Heart right ventricle (tissue), 16 donors: ENCODE results near the gene LETM1. TPM values are rescaled to one million over a fixed set of nuclear protein-coding genes. Genes with fewer than 3 reads are reported as not detected.

Experiments
- ATAC-seq, 8 donors: fragments of 200-7000 bp; cut with Tn5 transposase; one replicate each; pipeline ENCODE4 v1.9.1; 2020; ENCODE audit warnings: mild to moderate bottlenecking in 8 of 8, moderate library complexity in 8 of 8, moderate number of reproducible peaks in 1 of 8
- DNase-seq, 2 donors: peaks; one replicate each; pipeline ENCODE4 v3.0.0-alpha.2; 2020
- H3K27ac ChIP-seq, 10 donors: fragments of 200-600 bp; sonication (generic) in 2 of 10; one replicate each; pipeline versions ENCODE4 v1.5.0 to v1.8.0; 2020 to 2022; ENCODE audit warnings: mild to moderate bottlenecking in 3 of 10
- H3K27me3 ChIP-seq, 7 donors: fragments of 200-600 bp; one replicate each; pipeline ENCODE4 v1.8.0; 2021 to 2022; ENCODE audit warnings: mild to moderate bottlenecking in 2 of 7
- H3K36me3 ChIP-seq, 9 donors: fragments of 200-600 bp; sonication (generic) in 1 of 9; one replicate each; pipeline versions ENCODE4 v1.5.0 to v1.8.0; 2020 to 2022; ENCODE audit warnings: mild to moderate bottlenecking in 2 of 9
- H3K4me1 ChIP-seq, 9 donors: fragments of 200-600 bp; sonication (generic) in 1 of 9; one replicate each; pipeline versions ENCODE4 v1.5.0 to v1.8.0; 2020 to 2022; ENCODE audit warnings: mild to moderate bottlenecking in 4 of 9
- H3K4me3 ChIP-seq, 10 donors: fragments of 200-600 bp; sonication (generic) in 2 of 10; one replicate each; pipeline versions ENCODE4 v1.5.0 to v1.8.0; 2020 to 2022; ENCODE audit warnings: mild to moderate bottlenecking in 7 of 10, moderate library complexity in 2 of 10
- H3K9me3 ChIP-seq, 11 donors: fragments of 200-600 bp in 10 of 11; sonication (generic) in 2 of 11; one replicate each; pipeline versions ENCODE4 v1.5.0 to v1.8.0; 2013 to 2022; ENCODE audit warnings: mild to moderate bottlenecking in 2 of 11, control low read depth in 1 of 11, moderate library complexity in 1 of 11
- CTCF ChIP-seq, 9 donors: fragments of 200-600 bp; sonication (generic) in 2 of 9; IDR thresholded peaks; one replicate each; pipeline versions ENCODE4 v1.5.0 to v1.8.0; 2021 to 2022; ENCODE audit warnings: antibody characterized with exemption in 9 of 9, mild to moderate bottlenecking in 5 of 9, moderate library complexity in 1 of 9
- WGBS, 2 donors: extraction: QIAGEN DNeasy Blood & Tissue Kit; methylation state at CpG; one replicate each; pipeline ENCODE4 v1.1.7; 2013; ENCODE audit warnings: inconsistent platforms in 1 of 2; 5-methylcytosine and 5-hydroxymethylcytosine counted together
- intact Hi-C, 10 donors: fragments of 100-400 bp; cut with DNase I; formaldehyde crosslinking; loops; one replicate each; pipeline versions ENCODE4 v1.11.1 to v1.14.2; 2022
- polyA plus RNA-seq, 2 donors: library from polyadenylated mRNA; stranded (reverse); fragments of 200-250 nt; gene quantifications; one replicate each; pipeline ENCODE4 v1.2.3, GENCODE V29; 2013
- total RNA-seq, 10 donors: library from RNA; stranded (reverse); fragmentation: NEBNext Ultra II Directional in 3 of 10; extraction: Animal tissue kit (Norgen Biotek cat#: 25700) in 3 of 10; gene quantifications; one replicate each; pipeline versions ENCODE4 v1.2.1 to v1.2.4, GENCODE V29; 2021 to 2023
- donor health status: Arrhythmogenic right ventricular cardiomyopathy.
- donor health status: ischemic (EF 13 %, LVEDD 7.1; RV severe dilation, severe dysfunction).
- donor health status: healthy with polysubstance abuse.
- donor health status: DM: no; HTN: yes; CAD: no.
- donor health status: DM: no; HTN: no; CAD: no.
- donor health status: ischemic (EF 25% LVEDD 6.9; RV normal size, moderate dysfunction).
- donor health status: ischemic (EF 25% LVEDD 5.7; RV mildly dilated, moderate dysfunction).
- donor health status: healthy.
- donor health status: DM: yes; HTN: yes; CAD: no.
- donor health status: Ischemic cardiomyopathy.
- donor health status: ischemic (EF 35%, LVEDD 5.7; RV mildly dilated, moderate dysfunction).
- donor health status: nonischemic (EF 11% LVEDD 7.7; RV severe dilation, severe dysfunction).
- donor health status: DM: yes; HTN: yes; CAD: no.
- donor health status: PGD.
- donor health status: ischemic (EF 29% LVEDD 5.4; RV normal size, mild dysfunction).
- donor health status: nonischemic (EF 23%, LVEDD 6.1; RV moderate dilation, normal function).

LETM1 gene
- total and polyA plus RNA-seq, 12 donors = 23.4 to 53.1 (median 41.2) TPM

DNA sequence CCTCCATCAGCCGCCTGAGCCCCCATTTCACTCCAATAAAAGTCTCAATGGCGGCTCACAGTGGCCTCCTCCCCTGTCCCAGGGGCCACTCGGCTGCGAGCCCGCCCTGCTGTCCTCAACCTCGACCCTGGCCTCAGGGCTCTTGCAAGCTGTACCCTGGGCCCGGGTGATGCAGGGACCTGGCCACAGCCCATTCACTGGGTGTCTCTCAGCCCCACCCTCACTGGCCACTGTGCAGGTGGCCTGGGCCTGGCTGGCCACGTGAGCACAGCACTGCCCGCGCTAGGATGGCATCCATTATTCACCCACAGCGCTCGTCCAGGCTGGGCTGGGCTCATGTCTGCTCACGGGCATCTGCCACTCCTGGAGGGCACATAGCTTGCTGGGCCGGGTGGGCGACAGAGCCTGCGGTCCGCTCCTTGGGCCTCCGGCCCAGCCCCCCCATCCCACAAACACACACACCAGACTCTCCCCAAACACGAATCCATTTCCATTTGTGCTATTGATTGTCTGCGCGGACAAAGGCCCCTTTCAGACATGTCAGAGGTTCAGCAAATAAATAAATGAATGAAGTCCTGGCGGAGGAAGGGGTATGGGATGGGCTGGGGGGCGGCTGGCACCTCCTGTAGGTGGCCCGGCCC, 79.3 kb downstream of the LETM1 start:
- TF ChIP-seq CTCF (IDR thresholded peaks at IDR 0.05) = no peak
- WGBS, 2 donors = 91 to 92% methylated on average over 24 of the region's 24 CpGs
- no peaks in the 10 kb centered on the region for H3K9me3 ChIP-seq
- H3K27me3 ChIP-seq = peaks cover 0 to 10% (median 0%) of the 10 kb centered on the region in 7 donors
- no peak overlapping the region for H3K4me3 ChIP-seq
- intact Hi-C loops = no loop called here
- DNase-seq (no peak), ATAC-seq (no peak)
- peaks cover 0 to 7% (median 0%) of the 10 kb centered on the region in 9 donors for H3K4me1 ChIP-seq
- no peak overlapping the region for H3K27ac ChIP-seq
- H3K36me3 ChIP-seq = no peaks in the 10 kb centered on the region

DNA sequence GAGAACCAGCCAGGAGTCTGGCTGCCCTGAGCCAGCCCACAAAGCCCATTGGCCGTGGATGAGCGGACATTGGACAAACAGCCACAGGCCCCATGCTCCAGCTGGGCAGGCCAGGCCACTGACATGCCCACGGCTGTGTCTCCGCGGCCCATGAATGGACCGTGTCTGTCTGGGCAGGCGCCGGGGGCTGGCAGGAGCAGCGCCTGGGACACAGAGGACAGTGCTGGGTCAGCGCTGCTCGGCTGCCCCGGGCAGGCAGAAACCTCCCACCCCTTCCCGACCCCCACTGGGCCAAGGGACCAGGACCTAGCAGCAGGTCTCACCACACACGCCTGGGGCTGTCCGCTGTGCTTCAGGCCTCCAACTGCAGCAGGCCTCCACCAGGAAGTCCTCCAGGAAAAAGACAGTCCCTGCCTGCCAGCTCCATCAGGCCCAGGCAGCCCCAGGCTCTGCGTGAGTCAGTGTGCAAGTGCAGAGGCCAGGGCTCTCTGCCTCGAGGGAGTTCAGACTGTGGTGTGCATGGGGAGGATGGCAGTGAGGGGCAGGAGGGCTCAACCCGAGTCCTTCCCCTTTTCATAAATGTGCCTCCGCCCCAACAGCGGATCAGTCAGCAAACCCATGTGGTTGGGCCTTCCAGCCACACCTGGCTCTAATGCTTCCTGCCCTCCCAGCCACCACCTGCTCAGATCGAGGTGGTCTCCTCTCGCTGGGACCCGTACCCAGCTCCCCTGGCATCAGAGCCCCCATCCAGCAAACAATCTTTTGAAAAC, 80.0 kb downstream of the LETM1 start:
- Histone ChIP-seq H3K36me3 (no peaks in the 10 kb centered on the region), H3K9me3 (no peaks in the 10 kb centered on the region), H3K4me3 (no peak overlapping the region), H3K27ac (no peak overlapping the region), H3K27me3 (peaks cover 0 to 10% (median 0%) of the 10 kb centered on the region in 7 donors), H3K4me1 (peaks cover 0 to 7% (median 0%) of the 10 kb centered on the region in 9 donors)
- WGBS, 2 donors = 78 to 79% methylated on average over 23 of the region's 23 CpGs
- DNase-seq (no peak), ATAC-seq (no peak)
- intact Hi-C loops = no loop called here
- no peak for TF ChIP-seq CTCF (IDR thresholded peaks at IDR 0.05)

DNA sequence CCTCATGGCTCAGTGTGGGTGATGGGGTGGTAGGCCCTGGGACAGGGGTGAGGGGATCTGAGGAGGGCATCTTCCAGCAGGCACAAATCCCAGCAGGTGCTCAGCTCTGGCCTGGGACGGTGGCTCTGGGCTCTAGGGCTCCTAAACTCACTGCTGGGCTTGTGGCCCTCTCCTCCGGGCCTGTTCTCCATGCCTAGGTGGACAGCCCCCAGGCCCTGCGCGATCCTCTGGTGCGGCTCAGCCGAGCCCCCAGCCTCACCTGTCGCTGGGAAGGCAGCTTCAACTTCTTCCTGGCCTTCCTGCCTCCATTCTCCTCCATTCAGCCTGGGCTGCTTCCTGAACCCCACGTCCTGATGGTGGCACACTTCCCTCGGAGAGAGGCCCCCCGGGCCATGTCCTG, 82.2 kb downstream of the LETM1 start:
- Histone ChIP-seq H3K4me1 (peaks cover 0 to 7% (median 0%) of the 10 kb centered on the region in 9 donors), H3K27me3 (peaks cover 0 to 19% (median 4%) of the 10 kb centered on the region in 7 donors), H3K27ac (no peak overlapping the region), H3K36me3 (no peaks in the 10 kb centered on the region), H3K9me3 (no peaks in the 10 kb centered on the region), H3K4me3 (no peak overlapping the region)
- WGBS, 2 donors = 85% methylated on average over 10 of the region's 10 CpGs
- no peak for DNase-seq
- no peak for TF ChIP-seq CTCF (IDR thresholded peaks at IDR 0.05)
- intact Hi-C loops = no loop called here
- no peak for ATAC-seq

GRCh38 chr4:1772853-1773538, 83.0 kb downstream of the LETM1 start:
- H3K27ac ChIP-seq = no peak overlapping the region
- 58 to 59% methylated on average over 30 of the region's 30 CpGs for WGBS, 2 donors
- DNase-seq (no peak), ATAC-seq (no peak)
- H3K27me3 ChIP-seq = peaks cover 0 to 25% (median 4%) of the 10 kb centered on the region in 7 donors
- intact Hi-C loops = no loop called here
- TF ChIP-seq CTCF (IDR thresholded peaks at IDR 0.05) = no peak
- no peaks in the 10 kb centered on the region for H3K36me3 ChIP-seq
- H3K9me3 ChIP-seq = no peaks in the 10 kb centered on the region
- no peak overlapping the region for H3K4me3 ChIP-seq
- peaks cover 0 to 2% (median 0%) of the 10 kb centered on the region in 9 donors for H3K4me1 ChIP-seq
